ENCODE data around the gene GNA14.

DNA sequence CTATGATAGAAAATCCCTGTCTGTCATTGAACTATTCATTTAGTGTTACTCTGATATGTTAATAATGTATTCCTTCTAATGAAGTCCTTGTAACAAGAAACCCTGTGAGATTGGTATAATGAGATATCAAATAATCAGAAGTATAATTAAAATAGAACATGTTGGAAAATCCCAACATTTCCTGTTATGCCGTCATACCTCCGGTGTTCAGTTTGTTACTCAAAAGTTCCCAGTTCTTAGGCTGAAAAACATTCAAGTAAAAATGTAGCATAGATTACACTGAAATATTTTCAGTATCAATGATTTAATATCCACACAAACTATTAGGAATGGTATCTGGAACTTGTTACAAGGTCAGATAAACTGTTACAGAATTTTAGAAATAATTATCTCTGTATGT lies 227.5 kb downstream of the GNA14 start:
- no peak for TF ChIP-seq POLR2A (IDR thresholded peaks at IDR 0.05)
- TF ChIP-seq, protein P1, sequence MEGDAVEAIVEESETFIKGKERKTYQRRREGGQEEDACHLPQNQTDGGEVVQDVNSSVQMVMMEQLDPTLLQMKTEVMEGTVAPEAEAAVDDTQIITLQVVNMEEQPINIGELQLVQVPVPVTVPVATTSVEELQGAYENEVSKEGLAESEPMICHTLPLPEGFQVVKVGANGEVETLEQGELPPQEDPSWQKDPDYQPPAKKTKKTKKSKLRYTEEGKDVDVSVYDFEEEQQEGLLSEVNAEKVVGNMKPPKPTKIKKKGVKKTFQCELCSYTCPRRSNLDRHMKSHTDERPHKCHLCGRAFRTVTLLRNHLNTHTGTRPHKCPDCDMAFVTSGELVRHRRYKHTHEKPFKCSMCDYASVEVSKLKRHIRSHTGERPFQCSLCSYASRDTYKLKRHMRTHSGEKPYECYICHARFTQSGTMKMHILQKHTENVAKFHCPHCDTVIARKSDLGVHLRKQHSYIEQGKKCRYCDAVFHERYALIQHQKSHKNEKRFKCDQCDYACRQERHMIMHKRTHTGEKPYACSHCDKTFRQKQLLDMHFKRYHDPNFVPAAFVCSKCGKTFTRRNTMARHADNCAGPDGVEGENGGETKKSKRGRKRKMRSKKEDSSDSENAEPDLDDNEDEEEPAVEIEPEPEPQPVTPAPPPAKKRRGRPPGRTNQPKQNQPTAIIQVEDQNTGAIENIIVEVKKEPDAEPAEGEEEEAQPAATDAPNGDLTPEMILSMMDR (IDR thresholded peaks at IDR 0.05): no peak

Measured in lower leg skin (tissue), 3 donors.